ENCODE results near the gene DMP1.

GRCh38 chr4:87688316-87688715, 38.2 kb downstream of the DMP1 start:
- TF ChIP-seq CTCF (conservative IDR thresholded peaks at IDR 0.05; ENCODE audit: low read depth in 2 of 2) (no peak), EZH2phosphoT487 (IDR thresholded peaks at IDR 0.05; ENCODE audit: unreplicated experiment) (no peak), NANOG (IDR thresholded peaks at IDR 0.05; ENCODE audit: borderline replicate concordance) (no peak), POLR2AphosphoS5 (IDR thresholded peaks at IDR 0.05; ENCODE audit: low read depth) (no peak), EZH2 (IDR thresholded peaks at IDR 0.05; ENCODE audit: low read depth, unreplicated experiment) (no peak), JUNB (IDR thresholded peaks at IDR 0.05; ENCODE audit: unreplicated experiment) (no peak), CREB1 (CRISPR knock-in tag; IDR thresholded peaks at IDR 0.05; ENCODE audit: low read depth) (no peak)
- TF ChIP-seq, protein P1, sequence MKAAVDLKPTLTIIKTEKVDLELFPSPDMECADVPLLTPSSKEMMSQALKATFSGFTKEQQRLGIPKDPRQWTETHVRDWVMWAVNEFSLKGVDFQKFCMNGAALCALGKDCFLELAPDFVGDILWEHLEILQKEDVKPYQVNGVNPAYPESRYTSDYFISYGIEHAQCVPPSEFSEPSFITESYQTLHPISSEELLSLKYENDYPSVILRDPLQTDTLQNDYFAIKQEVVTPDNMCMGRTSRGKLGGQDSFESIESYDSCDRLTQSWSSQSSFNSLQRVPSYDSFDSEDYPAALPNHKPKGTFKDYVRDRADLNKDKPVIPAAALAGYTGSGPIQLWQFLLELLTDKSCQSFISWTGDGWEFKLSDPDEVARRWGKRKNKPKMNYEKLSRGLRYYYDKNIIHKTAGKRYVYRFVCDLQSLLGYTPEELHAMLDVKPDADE (IDR thresholded peaks at IDR 0.05): no peak
